ENCODE data around the gene SYNJ2.

SYNJ2 gene

DNA sequence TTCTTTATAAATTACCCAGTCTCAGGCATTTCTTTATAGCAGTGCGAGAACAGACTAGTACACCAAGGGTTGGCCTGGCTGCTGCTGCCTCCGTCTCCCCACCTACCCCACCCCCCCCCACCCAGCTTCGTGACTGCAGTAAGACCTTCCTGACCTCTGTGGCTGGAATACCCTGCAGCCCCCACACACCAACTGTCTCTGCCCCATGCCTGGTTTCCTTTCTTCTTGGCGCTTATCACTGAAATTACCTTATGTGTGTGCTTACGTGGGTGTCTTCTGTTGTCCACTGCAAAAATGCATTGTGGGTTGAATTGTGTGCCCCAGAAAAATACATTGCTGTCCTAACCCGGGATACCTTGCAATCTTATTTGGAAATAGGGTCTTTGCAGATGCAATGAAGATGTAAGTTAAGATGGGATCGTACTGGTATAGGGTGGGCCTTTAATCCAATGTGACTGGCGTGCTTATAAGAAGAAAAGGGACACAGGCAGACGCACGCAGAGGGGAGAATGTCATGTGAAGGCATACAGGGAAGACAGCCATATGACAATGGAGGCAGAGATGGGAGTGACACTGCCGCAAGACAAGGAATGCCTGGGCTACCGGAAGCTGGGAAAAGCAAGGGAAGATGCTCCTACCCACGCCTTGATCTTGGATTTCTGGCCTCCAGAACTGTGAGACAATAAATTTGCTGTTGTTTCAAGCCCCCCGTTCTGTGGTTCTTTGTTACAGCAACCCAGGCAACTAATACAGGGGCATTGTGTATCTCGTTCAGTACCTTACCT is 15.4 kb downstream of the SYNJ2 start:
- Histone ChIP-seq H3K9me3 (ENCODE audit: control insufficient read depth in 2 of 2, low read length in 2 of 2) (no peaks in the 10 kb centered on the region), H3K4me3 (ENCODE audit: low read length in 2 of 2) (no peak overlapping the region), H3K9ac (ENCODE audit: low read depth in 1 of 2, low read length in 2 of 2) (no peak overlapping the region), H3K36me3 (ENCODE audit: control insufficient read depth in 2 of 2, insufficient read depth in 2 of 2, low read length in 2 of 2) (no peaks in the 10 kb centered on the region), H3K27me3 (ENCODE audit: control insufficient read depth in 2 of 2, insufficient read depth in 2 of 2, low read length in 2 of 2) (no peaks in the 10 kb centered on the region), H3K4me1 (ENCODE audit: control insufficient read depth in 2 of 2, insufficient read depth in 2 of 2, low read length in 2 of 2) (peaks cover 11% of the 10 kb centered on the region in 2 donors), H3K27ac (ENCODE audit: low read depth in 2 of 2, low read length in 2 of 2) (no peak overlapping the region)

DNA sequence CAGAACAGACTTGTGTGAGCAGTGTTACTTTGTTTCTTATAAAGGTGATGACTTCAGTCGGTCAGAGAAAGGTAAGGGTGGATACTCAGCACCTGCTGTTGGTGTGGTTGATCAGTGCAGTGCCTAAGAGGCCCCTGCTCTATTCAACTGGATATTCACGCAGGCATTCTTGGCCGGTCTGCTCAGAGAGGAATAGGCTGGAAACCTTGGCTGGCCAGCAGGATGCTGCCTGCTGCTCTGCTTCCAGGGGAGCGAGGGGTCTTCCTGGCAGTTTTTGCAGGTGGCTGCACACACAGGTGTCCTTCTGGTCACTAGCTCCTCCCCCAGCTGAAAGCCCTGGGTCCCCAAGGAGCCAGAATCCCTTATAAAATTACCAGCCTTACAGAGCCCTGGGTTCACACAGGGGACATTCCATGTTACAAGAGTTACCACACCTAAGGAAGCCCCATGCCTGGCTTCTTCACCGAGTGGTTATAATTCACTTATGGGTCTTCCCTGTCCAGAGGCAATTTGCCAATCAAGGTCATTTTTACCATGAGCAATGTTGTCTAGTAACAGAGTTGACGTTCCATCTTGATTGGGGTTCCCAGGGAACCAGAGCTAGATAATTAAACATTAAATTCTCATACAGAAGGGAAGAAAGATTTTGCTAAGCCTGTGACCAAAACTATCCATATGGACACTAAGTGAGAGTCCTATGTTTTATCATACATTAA is 16.4 kb downstream of the SYNJ2 start:
- no peaks in the 10 kb centered on the region for H3K36me3 ChIP-seq (ENCODE audit: control insufficient read depth in 2 of 2, insufficient read depth in 2 of 2, low read length in 2 of 2)
- no peak overlapping the region for H3K4me3 ChIP-seq (ENCODE audit: low read length in 2 of 2)
- no peaks in the 10 kb centered on the region for H3K9me3 ChIP-seq (ENCODE audit: control insufficient read depth in 2 of 2, low read length in 2 of 2)
- no peak overlapping the region for H3K9ac ChIP-seq (ENCODE audit: low read depth in 1 of 2, low read length in 2 of 2)
- H3K4me1 ChIP-seq (ENCODE audit: control insufficient read depth in 2 of 2, insufficient read depth in 2 of 2, low read length in 2 of 2) = peaks cover 20 to 21% of the 10 kb centered on the region in 2 donors
- H3K27ac ChIP-seq (ENCODE audit: low read depth in 2 of 2, low read length in 2 of 2) = no peak overlapping the region
- no peaks in the 10 kb centered on the region for H3K27me3 ChIP-seq (ENCODE audit: control insufficient read depth in 2 of 2, insufficient read depth in 2 of 2, low read length in 2 of 2)

DNA sequence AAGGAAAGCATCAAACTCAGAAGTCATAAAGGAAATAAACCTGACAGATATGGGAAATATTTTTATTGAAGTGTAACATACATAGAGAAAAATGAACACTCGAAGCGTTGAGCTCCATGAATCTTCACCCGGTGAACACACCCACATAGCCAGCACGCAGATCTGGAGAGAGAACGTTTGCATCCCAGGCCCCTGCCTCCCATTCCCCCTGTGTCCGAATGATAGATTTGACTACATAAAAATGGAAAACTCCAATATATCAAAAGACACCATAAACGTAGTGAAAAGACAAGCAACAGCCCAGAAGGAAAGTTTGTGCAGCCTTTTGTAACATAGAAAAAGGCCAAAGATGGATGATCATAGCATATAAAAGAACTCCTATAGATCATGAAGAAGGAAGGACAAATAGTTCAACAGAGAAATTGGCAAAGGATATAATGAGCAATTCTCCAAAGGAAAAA is 17.1 kb downstream of the SYNJ2 start:
- H3K4me3 ChIP-seq (ENCODE audit: low read length in 2 of 2) = no peak overlapping the region
- no peaks in the 10 kb centered on the region for H3K36me3 ChIP-seq (ENCODE audit: control insufficient read depth in 2 of 2, insufficient read depth in 2 of 2, low read length in 2 of 2)
- H3K9me3 ChIP-seq (ENCODE audit: control insufficient read depth in 2 of 2, low read length in 2 of 2) = no peaks in the 10 kb centered on the region
- H3K4me1 ChIP-seq (ENCODE audit: control insufficient read depth in 2 of 2, insufficient read depth in 2 of 2, low read length in 2 of 2) = peaks cover 27 to 28% of the 10 kb centered on the region in 2 donors
- H3K27me3 ChIP-seq (ENCODE audit: control insufficient read depth in 2 of 2, insufficient read depth in 2 of 2, low read length in 2 of 2) = no peaks in the 10 kb centered on the region
- no peak overlapping the region for H3K9ac ChIP-seq (ENCODE audit: low read depth in 1 of 2, low read length in 2 of 2)
- no peak overlapping the region for H3K27ac ChIP-seq (ENCODE audit: low read depth in 2 of 2, low read length in 2 of 2)

DNA sequence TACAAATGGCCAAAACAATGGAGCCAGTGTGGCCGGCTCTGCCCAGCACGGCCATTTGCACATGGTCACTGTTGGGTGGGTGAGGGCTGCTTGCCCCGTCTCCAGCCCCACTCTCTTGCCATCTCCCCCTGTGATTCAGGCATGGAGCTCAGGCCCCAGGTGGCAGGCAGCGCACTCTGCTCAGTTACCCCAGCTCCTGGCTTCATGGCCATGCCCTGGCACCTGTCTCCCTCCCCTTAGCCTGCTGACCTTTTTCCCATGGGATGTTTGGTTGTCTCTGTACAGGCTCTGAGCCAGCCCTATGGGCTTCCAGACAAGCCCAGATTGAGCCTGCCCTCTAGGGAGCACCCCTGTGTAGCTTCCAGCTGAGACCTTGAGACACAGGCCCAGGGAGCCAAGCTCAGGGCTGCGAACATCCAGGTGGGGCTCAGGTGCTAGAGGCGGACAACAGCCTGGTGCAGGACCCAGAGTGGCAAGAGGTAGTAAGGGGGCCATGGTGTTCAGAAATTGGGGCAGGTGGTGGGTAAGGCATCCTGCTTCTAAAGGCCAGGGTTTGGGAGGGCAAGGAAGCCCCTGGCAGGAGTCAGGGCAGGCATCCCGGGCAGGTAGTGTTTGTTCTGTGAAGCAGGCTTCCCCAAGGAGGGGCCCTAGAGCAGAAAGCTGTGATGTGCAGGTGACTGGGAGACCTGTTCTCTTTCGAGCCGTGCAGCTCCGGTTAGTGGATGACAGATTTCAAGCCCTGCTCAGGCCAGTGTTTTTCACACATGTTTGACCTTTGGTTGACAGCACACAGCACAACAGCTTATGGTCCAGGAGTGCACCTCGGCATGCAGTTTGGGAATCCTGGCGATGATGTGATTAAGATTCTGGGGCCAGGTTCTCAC is 17.7 kb downstream of the SYNJ2 start:
- H3K36me3 ChIP-seq (ENCODE audit: control insufficient read depth in 2 of 2, insufficient read depth in 2 of 2, low read length in 2 of 2) = no peaks in the 10 kb centered on the region
- H3K27ac ChIP-seq (ENCODE audit: low read depth in 2 of 2, low read length in 2 of 2) = no peak overlapping the region
- no peaks in the 10 kb centered on the region for H3K27me3 ChIP-seq (ENCODE audit: control insufficient read depth in 2 of 2, insufficient read depth in 2 of 2, low read length in 2 of 2)
- H3K9ac ChIP-seq (ENCODE audit: low read depth in 1 of 2, low read length in 2 of 2) = no peak overlapping the region
- H3K4me1 ChIP-seq (ENCODE audit: control insufficient read depth in 2 of 2, insufficient read depth in 2 of 2, low read length in 2 of 2) = peaks cover 28 to 31% of the 10 kb centered on the region in 2 donors
- no peaks in the 10 kb centered on the region for H3K9me3 ChIP-seq (ENCODE audit: control insufficient read depth in 2 of 2, low read length in 2 of 2)
- H3K4me3 ChIP-seq (ENCODE audit: low read length in 2 of 2) = no peak overlapping the region

DNA sequence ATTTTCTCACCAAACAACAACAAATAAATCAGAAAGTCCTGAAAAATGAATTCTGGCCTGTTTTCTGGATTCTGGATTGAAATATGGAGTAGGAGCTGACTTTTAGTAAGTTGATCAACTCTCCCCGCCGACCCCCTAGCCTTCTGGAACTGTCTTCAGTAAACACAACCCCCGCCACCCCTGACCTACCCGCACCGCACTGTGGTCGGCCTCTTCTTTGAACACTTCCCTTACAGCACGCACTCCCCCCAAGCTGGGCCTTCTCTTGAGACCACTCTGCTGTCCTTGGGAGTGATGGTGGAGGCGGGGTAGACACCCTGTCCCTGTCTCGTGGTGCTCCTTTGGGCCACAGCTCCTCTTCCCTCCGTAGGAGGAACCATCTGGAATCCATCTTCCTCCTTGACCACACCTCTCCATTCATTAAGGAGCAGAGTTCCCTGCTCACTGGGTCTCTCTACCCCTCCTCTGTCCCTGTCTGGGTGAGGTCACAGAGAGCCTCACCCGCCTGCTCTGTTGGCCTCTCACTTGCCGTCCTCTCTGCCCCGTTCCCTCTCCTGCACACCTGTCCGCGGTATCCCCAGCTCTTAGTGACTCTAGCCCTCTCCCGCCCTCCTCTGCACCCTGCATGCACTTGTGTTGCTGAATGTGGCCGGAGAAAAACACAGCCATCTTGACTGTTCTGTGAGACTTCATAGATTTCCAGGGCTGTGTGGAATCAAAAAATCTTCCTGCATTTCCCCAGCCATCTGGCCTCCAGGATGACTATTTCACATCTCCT is 19.1 kb downstream of the SYNJ2 start:
- Histone ChIP-seq H3K4me3 (ENCODE audit: low read length in 2 of 2) (no peak overlapping the region), H3K27ac (ENCODE audit: low read depth in 2 of 2, low read length in 2 of 2) (no peak overlapping the region), H3K9ac (ENCODE audit: low read depth in 1 of 2, low read length in 2 of 2) (no peak overlapping the region), H3K36me3 (ENCODE audit: control insufficient read depth in 2 of 2, insufficient read depth in 2 of 2, low read length in 2 of 2) (no peaks in the 10 kb centered on the region), H3K9me3 (ENCODE audit: control insufficient read depth in 2 of 2, low read length in 2 of 2) (no peaks in the 10 kb centered on the region), H3K4me1 (ENCODE audit: control insufficient read depth in 2 of 2, insufficient read depth in 2 of 2, low read length in 2 of 2) (peaks cover 31 to 33% of the 10 kb centered on the region in 2 donors), H3K27me3 (ENCODE audit: control insufficient read depth in 2 of 2, insufficient read depth in 2 of 2, low read length in 2 of 2) (no peaks in the 10 kb centered on the region)

DNA sequence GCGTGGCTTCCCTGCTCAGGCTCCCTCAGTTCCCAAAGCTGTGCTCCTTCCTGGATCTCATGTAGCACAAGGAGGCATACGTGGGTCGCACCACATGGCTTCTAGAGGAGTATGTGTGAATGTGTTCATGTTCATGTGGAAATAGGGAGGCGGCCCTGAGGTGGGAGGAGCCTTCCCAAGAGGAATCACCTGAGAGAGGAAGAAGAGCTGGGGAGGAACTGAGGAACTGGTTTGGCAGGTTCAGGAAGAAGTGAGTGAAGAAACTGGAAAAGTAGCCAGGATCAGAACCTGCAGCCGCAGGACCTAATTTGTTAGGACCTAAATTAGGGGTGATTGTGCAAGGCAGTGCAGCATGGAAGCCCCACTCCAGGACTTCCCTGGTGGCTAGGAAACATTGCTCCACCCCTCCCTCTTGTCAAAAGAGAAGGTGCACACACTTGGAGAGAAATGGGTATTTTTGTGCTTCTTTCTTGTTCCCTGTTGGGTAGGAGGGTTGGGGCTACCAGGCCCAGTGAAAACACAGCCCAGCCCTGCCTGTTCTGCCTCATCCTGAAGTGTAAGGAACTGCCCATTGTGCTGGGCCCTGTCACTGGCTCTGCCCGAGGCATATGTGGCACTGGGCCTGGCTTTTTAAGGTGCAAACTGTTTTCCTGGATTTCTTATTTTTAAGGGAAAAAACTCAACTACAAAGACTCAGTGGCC is 20.7 kb downstream of the SYNJ2 start:
- no peaks in the 10 kb centered on the region for H3K27me3 ChIP-seq (ENCODE audit: control insufficient read depth in 2 of 2, insufficient read depth in 2 of 2, low read length in 2 of 2)
- H3K36me3 ChIP-seq (ENCODE audit: control insufficient read depth in 2 of 2, insufficient read depth in 2 of 2, low read length in 2 of 2) = no peaks in the 10 kb centered on the region
- no peaks in the 10 kb centered on the region for H3K9me3 ChIP-seq (ENCODE audit: control insufficient read depth in 2 of 2, low read length in 2 of 2)
- no peak overlapping the region for H3K4me3 ChIP-seq (ENCODE audit: low read length in 2 of 2)
- peak overlapping the region; percentile 76 to 82 for H3K27ac ChIP-seq (ENCODE audit: low read depth in 2 of 2, low read length in 2 of 2)
- peaks cover 31 to 33% of the 10 kb centered on the region in 2 donors for H3K4me1 ChIP-seq (ENCODE audit: control insufficient read depth in 2 of 2, insufficient read depth in 2 of 2, low read length in 2 of 2)
- peak overlapping the region; percentile 48 to 65 for H3K9ac ChIP-seq (ENCODE audit: low read depth in 1 of 2, low read length in 2 of 2)

DNA sequence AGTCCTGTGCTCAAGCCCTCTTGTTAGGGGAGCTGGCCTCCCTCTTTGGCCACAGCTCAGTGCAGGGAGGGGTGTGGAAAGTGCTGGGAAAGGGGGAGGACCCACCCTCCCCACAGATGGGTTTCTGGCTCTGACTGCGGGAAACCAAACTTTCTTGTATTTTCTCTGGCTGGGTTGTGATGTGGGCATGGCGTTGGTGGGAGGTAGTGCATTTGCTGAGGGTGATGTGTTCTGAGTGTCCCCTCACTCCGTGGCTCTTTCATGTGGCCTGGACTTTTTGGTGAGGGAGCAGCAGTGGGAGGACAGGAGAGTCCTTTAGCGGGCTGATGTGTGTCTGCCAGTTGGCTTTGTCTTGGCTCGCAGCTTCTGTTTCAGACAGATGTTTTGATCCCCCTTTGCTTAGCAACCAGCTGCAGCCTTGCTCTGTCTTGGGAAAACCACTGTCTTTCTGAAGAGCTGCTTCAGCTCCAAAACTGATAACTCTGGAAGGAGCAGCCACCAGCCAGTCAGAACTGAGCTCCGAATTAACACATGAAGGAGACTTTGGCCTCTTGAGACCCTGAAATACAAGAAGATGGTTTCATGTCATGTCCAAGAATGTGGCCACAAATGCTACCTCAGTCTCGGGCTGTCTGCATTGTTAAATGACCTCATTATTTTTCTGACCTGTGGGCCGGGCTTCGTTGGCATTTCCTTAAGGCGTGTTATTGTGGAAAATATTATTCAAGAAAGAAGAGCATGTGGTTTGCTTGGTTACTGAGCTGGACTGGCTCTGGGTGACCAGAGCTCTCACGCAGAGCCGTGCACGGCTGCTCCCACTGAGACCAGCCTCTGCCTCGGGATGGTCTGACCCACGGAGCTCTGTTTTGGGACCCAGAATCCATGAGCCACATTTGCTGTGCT is 21.5 kb downstream of the SYNJ2 start:
- H3K36me3 ChIP-seq (ENCODE audit: control insufficient read depth in 2 of 2, insufficient read depth in 2 of 2, low read length in 2 of 2) = no peaks in the 10 kb centered on the region
- peak overlapping the region; percentile 48 to 65 for H3K9ac ChIP-seq (ENCODE audit: low read depth in 1 of 2, low read length in 2 of 2)
- H3K9me3 ChIP-seq (ENCODE audit: control insufficient read depth in 2 of 2, low read length in 2 of 2) = no peaks in the 10 kb centered on the region
- no peak overlapping the region for H3K4me3 ChIP-seq (ENCODE audit: low read length in 2 of 2)
- peaks cover 31 to 33% of the 10 kb centered on the region in 2 donors for H3K4me1 ChIP-seq (ENCODE audit: control insufficient read depth in 2 of 2, insufficient read depth in 2 of 2, low read length in 2 of 2)
- H3K27ac ChIP-seq (ENCODE audit: low read depth in 2 of 2, low read length in 2 of 2) = peak overlapping the region; percentile 76 to 82
- H3K27me3 ChIP-seq (ENCODE audit: control insufficient read depth in 2 of 2, insufficient read depth in 2 of 2, low read length in 2 of 2) = no peaks in the 10 kb centered on the region

DNA sequence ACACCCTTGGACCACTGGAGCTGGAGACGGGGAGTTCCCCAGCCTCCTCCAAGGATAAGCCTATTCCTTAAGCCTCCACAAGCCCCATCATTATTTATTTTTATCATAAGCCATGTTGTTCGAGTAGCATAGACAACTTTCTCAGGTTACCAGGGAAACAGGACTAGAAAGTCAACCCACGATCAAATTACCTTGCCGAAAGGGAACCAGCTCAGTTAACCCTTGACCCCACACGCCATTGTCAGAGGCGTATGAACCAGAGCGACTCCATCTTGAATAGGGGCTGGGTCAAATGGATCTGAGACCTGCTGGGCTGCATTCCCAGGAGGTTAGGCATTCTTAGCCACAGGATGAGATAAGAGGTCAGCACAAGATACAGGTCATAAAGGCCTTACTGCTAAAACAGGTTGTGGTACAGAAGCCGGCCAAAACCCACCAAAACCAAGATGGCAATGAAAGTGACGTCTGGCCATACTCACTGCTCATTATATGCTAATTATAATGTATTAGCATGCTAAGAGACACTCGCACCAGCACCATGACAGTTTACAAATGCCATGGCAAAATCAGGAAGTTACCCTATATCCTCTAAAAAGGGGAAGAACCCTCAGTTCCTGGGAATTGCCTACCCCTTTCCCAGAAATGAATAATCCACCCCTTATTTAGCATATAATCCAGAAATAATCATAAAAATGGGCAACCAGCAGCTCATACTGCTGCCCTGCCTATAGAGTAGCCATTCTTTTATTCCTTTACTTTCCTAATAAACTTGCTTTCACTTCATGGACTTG is 22.4 kb downstream of the SYNJ2 start:
- H3K9me3 ChIP-seq (ENCODE audit: control insufficient read depth in 2 of 2, low read length in 2 of 2) = no peaks in the 10 kb centered on the region
- H3K4me1 ChIP-seq (ENCODE audit: control insufficient read depth in 2 of 2, insufficient read depth in 2 of 2, low read length in 2 of 2) = peaks cover 32 to 34% of the 10 kb centered on the region in 2 donors
- peak overlapping the region; percentile 76 to 82 for H3K27ac ChIP-seq (ENCODE audit: low read depth in 2 of 2, low read length in 2 of 2)
- peak overlapping the region; percentile 9 to 24 for H3K9ac ChIP-seq (ENCODE audit: low read depth in 1 of 2, low read length in 2 of 2)
- H3K4me3 ChIP-seq (ENCODE audit: low read length in 2 of 2) = no peak overlapping the region
- H3K36me3 ChIP-seq (ENCODE audit: control insufficient read depth in 2 of 2, insufficient read depth in 2 of 2, low read length in 2 of 2) = no peaks in the 10 kb centered on the region
- H3K27me3 ChIP-seq (ENCODE audit: control insufficient read depth in 2 of 2, insufficient read depth in 2 of 2, low read length in 2 of 2) = no peaks in the 10 kb centered on the region

Data from mucosa of rectum (tissue), 2 donors.